NCI-H2029 treated with DMSO at 0.1 percent for 48 hours (cell line): ENCODE data around the gene CCDC69.

Experiments
- DNase-seq: peaks from one replicate; lab custom pipeline; 2025; lab: John Stamatoyannopoulos, UW

The CCDC69 gene

GRCh38 chr5:151164687-151165392, 59.1 kb downstream of the CCDC69 start:
- DNase-seq = peak; percentile 27

DNA sequence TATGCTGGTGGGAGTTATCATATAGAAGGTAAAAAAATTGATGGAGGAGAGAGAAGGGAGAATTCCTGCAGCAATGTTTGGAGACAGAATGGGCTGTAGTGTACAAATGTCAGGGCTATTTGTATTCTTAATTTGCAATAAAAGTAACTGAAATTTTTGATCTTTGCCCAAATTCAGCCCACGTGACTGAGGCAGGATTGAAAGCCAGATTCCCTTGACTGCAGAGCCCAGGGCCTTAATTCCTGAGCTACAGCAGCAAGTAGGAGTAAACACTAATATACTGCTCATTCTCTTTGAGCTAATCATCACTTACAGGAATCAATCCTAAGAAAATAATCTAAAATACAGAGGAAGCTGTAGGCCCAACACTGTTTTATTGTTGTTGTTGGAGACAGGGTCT, 61.1 kb downstream of the CCDC69 start:
- DNase-seq = no peak

- no peak for DNase-seq
Measured at GRCh38 chr5:151159649-151160373, 64.1 kb downstream of the CCDC69 start.

GRCh38 chr5:151158287-151158661, 65.6 kb downstream of the CCDC69 start:
- no peak for DNase-seq

- DNase-seq = peak; percentile 24
Measured at GRCh38 chr5:151157426-151158286, 66.2 kb downstream of the CCDC69 start, which contains the start of gene ANXA6. Gene ANXA6 (minus strand): TSS chr5:151157779. CDS start chr5:151147901, 9,878 bp downstream.

DNA sequence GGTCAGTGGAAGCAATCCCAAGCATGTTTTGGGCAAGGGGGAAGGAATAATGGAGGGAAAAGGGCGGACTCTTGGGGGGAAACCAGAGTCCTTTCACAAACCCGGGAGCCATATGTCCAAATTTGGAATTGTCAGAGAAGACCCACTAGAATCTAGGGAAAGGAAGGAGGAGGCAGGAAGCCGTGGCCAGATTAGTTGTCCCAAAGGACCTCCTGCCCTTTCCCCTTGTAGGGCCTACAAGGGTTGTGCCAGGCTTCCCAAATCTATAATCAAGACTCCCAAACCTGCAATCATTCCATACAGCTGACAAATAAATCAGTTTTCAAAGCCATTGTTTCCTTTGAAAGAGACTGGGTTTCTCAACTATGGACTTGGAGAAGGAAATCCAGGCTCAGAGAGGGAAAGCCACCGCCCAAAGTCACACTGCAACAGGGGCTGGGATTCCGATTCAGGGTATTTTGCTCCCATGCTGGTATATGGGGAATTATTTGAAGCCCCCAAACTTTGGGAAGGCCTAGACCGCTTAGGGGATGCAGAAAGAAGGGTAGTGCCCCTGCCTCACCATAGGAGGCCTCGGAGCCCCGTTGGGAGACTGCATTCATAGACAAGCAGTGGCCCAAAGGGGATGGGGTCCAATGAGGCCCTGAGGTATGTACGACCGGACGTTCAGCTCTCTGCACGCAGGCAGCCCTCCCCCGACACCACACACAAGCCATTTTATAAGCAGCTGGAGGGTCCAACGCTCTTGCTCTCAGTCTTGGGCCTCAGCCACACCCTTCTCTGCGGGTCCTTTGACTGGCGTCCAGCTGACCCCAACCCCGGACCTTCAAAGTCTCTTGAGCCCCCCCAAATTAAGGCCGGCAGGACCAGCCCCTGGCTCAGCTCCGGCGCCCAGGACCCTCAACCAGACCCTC, 67.1 kb downstream of the CCDC69 start:
- DNase-seq = no peak

- no peak for DNase-seq
Measured at GRCh38 chr5:151155775-151156506, 68.0 kb downstream of the CCDC69 start.

DNA sequence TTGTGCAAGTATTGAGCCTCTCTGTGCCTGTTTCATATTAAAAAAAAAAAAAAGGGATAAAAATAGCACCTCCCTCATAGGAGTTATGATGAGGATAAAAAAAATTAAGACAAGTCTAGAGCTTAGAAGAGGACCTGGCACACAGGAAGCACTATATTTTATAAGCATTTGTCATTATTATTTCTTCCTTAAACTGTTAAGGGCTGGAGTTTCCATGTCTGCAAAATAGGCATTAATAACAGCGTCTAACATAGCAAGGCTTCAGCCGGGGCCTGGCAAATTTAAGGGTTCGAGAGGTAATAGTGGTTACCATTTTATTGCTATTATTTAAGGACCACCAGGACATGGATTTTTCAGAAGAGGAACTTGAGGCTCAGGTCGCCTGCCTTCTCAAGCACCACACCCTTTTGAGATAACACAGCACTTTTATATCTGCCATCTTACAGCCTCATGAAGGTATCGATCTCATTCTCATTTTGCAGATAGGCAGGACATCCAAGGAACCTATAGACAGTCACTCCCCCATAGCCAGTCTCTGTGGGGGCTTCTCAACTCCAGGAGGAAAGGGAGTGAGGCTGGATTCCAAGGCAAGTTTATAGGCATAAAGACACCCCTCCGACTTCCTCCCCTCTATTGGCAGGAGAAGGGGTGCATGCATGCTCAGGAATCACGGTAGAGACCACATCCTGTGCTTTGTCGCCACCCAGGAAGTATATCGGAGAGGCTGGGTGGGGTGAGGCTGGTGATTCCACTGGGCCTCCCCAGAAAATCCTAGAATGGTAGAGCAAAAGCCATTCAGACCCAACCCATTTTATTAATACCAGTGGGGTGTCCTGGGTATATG, 68.7 kb downstream of the CCDC69 start:
- no peak for DNase-seq

- no peak for DNase-seq
Measured at GRCh38 chr5:151153766-151154272, 70.1 kb downstream of the CCDC69 start.

GRCh38 chr5:151153300-151153699, 70.6 kb downstream of the CCDC69 start:
- DNase-seq = no peak

DNA sequence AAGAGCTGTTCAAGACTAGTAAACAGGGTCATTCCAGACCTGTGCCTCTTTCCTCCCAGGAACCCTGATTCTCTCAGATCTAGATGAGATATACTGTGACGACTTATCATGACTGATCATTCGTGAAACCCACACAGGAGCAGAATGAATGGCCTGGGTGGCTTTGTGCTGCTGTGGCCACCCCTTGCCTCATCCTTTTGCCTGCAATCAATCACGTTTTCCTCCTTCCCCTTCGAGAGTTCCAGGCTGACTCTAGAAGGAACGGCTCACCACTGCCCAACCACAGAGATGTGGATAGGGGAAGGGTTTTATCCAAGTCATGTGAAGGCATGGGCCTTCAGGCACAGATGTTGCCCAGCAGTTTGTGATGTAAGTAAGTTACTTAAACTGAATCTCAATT, 72.1 kb downstream of the CCDC69 start:
- no peak for DNase-seq

GRCh38 chr5:151151263-151151660, 72.6 kb downstream of the CCDC69 start:
- DNase-seq = no peak

- no peak for DNase-seq
Measured at GRCh38 chr5:151150471-151151262, 73.2 kb downstream of the CCDC69 start.

- no peak for DNase-seq
Measured at GRCh38 chr5:151148583-151148982, 75.3 kb downstream of the CCDC69 start.

DNA sequence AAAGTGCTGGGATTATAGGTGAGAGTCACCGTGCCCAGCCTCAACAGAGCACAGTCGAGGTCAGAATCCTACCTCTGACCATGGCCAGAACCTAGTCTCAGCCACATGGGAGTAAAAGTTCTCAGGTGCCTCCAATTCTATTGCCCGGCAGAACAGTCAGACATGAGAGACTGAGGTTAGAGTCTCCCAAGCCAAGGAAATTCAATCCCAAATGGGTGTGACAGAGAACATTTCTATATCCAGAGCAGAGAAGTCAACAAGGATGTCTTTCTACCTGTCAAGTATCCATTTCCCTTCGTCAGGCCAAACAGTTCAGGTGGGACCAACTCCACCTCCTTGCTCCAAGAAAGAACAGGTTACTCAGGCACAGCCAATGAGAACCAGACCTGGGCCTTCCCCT, 76.9 kb downstream of the CCDC69 start:
- no peak for DNase-seq

DNA sequence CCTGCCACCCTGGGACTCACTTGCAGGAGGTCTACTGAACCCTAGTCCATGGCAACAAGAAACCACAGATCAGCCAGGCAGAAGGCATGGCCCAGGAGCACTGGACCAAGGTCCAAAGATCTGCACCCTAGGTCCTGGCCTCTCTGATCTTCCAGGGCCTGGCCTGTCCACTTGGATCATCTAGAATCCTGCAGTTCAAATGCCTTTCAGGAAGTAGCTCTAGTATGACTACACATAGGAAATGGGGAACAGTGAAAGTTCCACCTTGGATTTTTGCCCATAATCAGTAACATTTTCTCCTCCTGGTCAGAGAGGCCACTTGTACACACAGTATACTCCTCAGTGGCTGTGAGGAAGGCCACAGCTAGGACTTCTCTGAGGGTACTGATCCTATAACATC, 77.8 kb downstream of the CCDC69 start:
- no peak for DNase-seq

DNA sequence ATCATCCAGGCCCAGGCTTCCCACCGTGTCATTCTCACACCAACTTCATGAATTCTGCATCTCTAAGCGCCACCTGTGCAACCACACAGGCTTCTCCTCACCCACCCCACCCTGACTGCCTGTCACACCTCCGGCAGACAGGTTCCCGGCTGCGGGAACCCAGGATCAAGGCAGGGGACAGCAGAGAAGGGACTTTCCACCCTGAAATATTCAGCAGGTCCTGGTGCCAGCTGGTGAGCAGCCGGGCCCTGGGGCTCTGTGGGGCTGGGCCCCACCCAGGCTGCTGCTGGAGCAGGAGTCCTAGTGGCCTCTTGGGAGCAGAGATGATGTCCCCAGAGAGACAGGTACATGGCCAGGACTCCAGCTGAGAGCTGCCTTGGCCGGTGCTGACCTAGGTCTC, 79.0 kb downstream of the CCDC69 start:
- DNase-seq = no peak

- DNase-seq = no peak
Measured at GRCh38 chr5:151144275-151144674, 79.6 kb downstream of the CCDC69 start.

GRCh38 chr5:151143645-151144044, 80.2 kb downstream of the CCDC69 start:
- no peak for DNase-seq
